Panc1 (cell line): Measurements from ENCODE around the gene STK11IP. TPM values are rescaled to one million over a fixed set of nuclear protein-coding genes. Genes with fewer than 3 reads are reported as not detected.

Experiments used
- ATAC-seq: fragments of 200-7000 bp; cut with Tn5 transposase; 2 replicates; pipeline ENCODE4 v1.9.1; 2020; ENCODE audit warnings: mild to moderate bottlenecking, moderate library complexity
- BruUV-seq: library from RNA; stranded (reverse); fragments of 400-500 nt; replicated peaks from 2 replicates; lab custom pipeline; 2021; lab: Mats Ljungman, UMichigan
- CTCF ChIA-PET: fragments of 300-600 bp; sonication (Branson Sonifier 250); formaldehyde crosslinking; loops from one replicate; lab custom pipeline; 2022; ENCODE audit warnings: antibody characterized with exemption; lab: Charles Lee
- POLR2A ChIA-PET: fragments of 300-600 bp; sonication (Branson Sonifier 250); formaldehyde crosslinking; loops from one replicate; lab custom pipeline; 2022; ENCODE audit warnings: antibody characterized with exemption; lab: Charles Lee
- DNase-seq: peaks from one replicate; pipeline ENCODE4 v3.0.0-alpha.2; 2010; ENCODE audit warnings: low read depth, low spot score
- H3K27ac ChIP-seq: 2 replicates; pipeline ENCODE4 v1.5.1; 2011; ENCODE audit warnings: mild to moderate bottlenecking, low read length, inconsistent platforms
- H3K27me3 ChIP-seq: fragments of 200-500 bp; sonication (Bioruptor generic); 2 replicates; pipeline ENCODE4 v1.6.0; 2014; ENCODE audit warnings: low read length, inconsistent platforms; ENCODE audit not compliant: control insufficient read depth, insufficient read depth
- H3K36me3 ChIP-seq: fragments of 200-500 bp; sonication (Bioruptor generic); 2 replicates; pipeline ENCODE4 v1.5.1; 2014; ENCODE audit warnings: inconsistent platforms, mild to moderate bottlenecking, low read length, moderate library complexity; ENCODE audit not compliant: control insufficient read depth, insufficient read depth
- H3K4me1 ChIP-seq: 2 replicates; pipeline ENCODE4 v1.5.1; 2011; ENCODE audit warnings: inconsistent platforms, mild to moderate bottlenecking, low read length, moderate library complexity; ENCODE audit not compliant: control insufficient read depth, insufficient read depth
- H3K4me3 ChIP-seq, 2 experiments: 2 replicates each; pipeline ENCODE4 v1.5.1; 2011 to 2012; ENCODE audit warnings: low read depth in 2 of 2, low read length in 2 of 2, mild to moderate bottlenecking in 2 of 2, inconsistent platforms in 1 of 2, moderate library complexity in 1 of 2
- H3K9me3 ChIP-seq: fragments of 200-500 bp; sonication (Bioruptor generic); 2 replicates; pipeline ENCODE4 v1.5.1; 2014; ENCODE audit warnings: low read depth, mild to moderate bottlenecking, inconsistent platforms, low read length, moderate library complexity; ENCODE audit not compliant: control insufficient read depth, insufficient read depth
- POLR2AphosphoS5 ChIP-seq: IDR thresholded peaks from 2 replicates; pipeline ENCODE4 v1.6.1; 2012; ENCODE audit warnings: mild to moderate bottlenecking, low read depth, low read length, moderate library complexity
- SIN3A ChIP-seq: IDR thresholded peaks from 2 replicates; pipeline ENCODE4 v1.6.1; 2012; ENCODE audit warnings: low read depth, mild to moderate bottlenecking, low read length, moderate library complexity, borderline replicate concordance; ENCODE audit not compliant: insufficient read depth
- TCF7L2 ChIP-seq: IDR thresholded peaks from 2 replicates; pipeline ENCODE4 v1.6.1; 2011; ENCODE audit warnings: mild to moderate bottlenecking, low read depth, low read length, inconsistent platforms
- in situ Hi-C: cut with HindIII; loops from 2 replicates; pipeline ENCODE4 v1.10.0; 2016; ENCODE audit warnings: low sequenced_read_pairs, low pct_unique_long_range_greater_than_20kb
- intact Hi-C: fragments of 100-400 bp; cut with micrococcal nuclease; formaldehyde crosslinking; loops from one replicate; pipeline ENCODE4 v1.10.0; 2022; ENCODE audit not compliant: unreplicated experiment
- total RNA-seq: library from RNA; stranded (reverse); gene quantifications from one replicate; pipeline ENCODE4 v1.2.1, GENCODE V29; 2021; ENCODE audit not compliant: unreplicated experiment
- TF ChIP-seq, protein P1 (sequence below): fragments of 450-650 bp; IDR thresholded peaks from 2 replicates; pipeline ENCODE4 v1.5.1; 2017; ENCODE audit warnings: mild to moderate bottlenecking
- TF ChIP-seq, protein P2 (sequence below), 2 experiments: IDR thresholded peaks; 2 replicates each; pipeline ENCODE4 v1.6.1; 2011 to 2012; ENCODE audit warnings: low read depth in 2 of 2, control low read depth in 1 of 2, low read length in 1 of 2, mild to moderate bottlenecking in 1 of 2, moderate library complexity in 1 of 2; ENCODE audit not compliant: insufficient read depth in 1 of 2

STK11IP gene
- total RNA-seq, 1 experiment from 2014 or later: 48.2 TPM

DNA sequence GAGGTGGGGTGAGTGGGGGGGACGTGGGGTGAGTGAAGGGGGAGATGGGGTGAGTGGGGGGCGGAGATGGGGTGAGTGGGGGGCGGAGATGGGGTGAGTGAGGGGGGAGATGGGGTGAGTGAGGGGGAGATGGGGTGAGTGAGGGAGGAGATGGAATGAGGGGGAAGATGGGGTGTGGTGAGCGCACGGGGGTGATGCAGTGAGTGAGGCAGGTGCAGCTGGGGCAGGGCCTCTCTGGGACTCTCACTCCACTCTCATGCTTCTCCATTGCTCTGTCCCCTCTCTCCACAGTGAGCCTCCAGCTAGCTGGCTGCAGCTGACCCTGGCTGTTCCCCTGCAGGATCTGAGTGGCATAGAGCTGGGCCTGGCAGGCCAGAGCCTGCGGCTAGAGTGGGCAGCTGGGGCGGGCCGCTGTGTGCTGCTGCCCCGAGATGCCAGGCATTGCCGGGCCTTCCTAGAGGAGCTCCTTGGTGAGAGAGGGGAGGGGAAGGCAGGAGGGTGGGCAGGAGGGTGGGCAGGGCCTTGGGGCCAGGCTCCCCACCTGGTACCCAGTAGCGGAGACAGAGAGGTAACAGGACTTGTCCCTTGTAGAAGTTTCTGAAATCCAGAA is 15.9 kb downstream of the STK11IP start:
- H3K4me3 ChIP-seq: no peak overlapping the region
- H3K4me1 ChIP-seq: no peaks in the 10 kb centered on the region
- no peak for TF ChIP-seq SIN3A
- TF ChIP-seq, protein P1, sequence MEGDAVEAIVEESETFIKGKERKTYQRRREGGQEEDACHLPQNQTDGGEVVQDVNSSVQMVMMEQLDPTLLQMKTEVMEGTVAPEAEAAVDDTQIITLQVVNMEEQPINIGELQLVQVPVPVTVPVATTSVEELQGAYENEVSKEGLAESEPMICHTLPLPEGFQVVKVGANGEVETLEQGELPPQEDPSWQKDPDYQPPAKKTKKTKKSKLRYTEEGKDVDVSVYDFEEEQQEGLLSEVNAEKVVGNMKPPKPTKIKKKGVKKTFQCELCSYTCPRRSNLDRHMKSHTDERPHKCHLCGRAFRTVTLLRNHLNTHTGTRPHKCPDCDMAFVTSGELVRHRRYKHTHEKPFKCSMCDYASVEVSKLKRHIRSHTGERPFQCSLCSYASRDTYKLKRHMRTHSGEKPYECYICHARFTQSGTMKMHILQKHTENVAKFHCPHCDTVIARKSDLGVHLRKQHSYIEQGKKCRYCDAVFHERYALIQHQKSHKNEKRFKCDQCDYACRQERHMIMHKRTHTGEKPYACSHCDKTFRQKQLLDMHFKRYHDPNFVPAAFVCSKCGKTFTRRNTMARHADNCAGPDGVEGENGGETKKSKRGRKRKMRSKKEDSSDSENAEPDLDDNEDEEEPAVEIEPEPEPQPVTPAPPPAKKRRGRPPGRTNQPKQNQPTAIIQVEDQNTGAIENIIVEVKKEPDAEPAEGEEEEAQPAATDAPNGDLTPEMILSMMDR: no peak
- no peak for TF ChIP-seq POLR2AphosphoS5
- TF ChIP-seq, protein P2, sequence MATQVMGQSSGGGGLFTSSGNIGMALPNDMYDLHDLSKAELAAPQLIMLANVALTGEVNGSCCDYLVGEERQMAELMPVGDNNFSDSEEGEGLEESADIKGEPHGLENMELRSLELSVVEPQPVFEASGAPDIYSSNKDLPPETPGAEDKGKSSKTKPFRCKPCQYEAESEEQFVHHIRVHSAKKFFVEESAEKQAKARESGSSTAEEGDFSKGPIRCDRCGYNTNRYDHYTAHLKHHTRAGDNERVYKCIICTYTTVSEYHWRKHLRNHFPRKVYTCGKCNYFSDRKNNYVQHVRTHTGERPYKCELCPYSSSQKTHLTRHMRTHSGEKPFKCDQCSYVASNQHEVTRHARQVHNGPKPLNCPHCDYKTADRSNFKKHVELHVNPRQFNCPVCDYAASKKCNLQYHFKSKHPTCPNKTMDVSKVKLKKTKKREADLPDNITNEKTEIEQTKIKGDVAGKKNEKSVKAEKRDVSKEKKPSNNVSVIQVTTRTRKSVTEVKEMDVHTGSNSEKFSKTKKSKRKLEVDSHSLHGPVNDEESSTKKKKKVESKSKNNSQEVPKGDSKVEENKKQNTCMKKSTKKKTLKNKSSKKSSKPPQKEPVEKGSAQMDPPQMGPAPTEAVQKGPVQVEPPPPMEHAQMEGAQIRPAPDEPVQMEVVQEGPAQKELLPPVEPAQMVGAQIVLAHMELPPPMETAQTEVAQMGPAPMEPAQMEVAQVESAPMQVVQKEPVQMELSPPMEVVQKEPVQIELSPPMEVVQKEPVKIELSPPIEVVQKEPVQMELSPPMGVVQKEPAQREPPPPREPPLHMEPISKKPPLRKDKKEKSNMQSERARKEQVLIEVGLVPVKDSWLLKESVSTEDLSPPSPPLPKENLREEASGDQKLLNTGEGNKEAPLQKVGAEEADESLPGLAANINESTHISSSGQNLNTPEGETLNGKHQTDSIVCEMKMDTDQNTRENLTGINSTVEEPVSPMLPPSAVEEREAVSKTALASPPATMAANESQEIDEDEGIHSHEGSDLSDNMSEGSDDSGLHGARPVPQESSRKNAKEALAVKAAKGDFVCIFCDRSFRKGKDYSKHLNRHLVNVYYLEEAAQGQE (IDR thresholded peaks at IDR 0.05; ENCODE audit: insufficient read depth in 1 of 2, low read depth in 2 of 2, low read length in 1 of 2): no peak
- no peak for TF ChIP-seq TCF7L2
- DNase-seq (no peak), ATAC-seq (no peak)
- no peaks in the 10 kb centered on the region for H3K9me3 ChIP-seq
- ChIA-PET CTCF (no interaction called here), POLR2A (no interaction called here)
- in situ Hi-C loops (no loop called here), intact Hi-C loops (no loop called here)
- no peaks in the 10 kb centered on the region for H3K27me3 ChIP-seq
- H3K36me3 ChIP-seq: no peaks in the 10 kb centered on the region
- BruUV-seq: no TSS peak
- no peak overlapping the region for H3K27ac ChIP-seq

DNA sequence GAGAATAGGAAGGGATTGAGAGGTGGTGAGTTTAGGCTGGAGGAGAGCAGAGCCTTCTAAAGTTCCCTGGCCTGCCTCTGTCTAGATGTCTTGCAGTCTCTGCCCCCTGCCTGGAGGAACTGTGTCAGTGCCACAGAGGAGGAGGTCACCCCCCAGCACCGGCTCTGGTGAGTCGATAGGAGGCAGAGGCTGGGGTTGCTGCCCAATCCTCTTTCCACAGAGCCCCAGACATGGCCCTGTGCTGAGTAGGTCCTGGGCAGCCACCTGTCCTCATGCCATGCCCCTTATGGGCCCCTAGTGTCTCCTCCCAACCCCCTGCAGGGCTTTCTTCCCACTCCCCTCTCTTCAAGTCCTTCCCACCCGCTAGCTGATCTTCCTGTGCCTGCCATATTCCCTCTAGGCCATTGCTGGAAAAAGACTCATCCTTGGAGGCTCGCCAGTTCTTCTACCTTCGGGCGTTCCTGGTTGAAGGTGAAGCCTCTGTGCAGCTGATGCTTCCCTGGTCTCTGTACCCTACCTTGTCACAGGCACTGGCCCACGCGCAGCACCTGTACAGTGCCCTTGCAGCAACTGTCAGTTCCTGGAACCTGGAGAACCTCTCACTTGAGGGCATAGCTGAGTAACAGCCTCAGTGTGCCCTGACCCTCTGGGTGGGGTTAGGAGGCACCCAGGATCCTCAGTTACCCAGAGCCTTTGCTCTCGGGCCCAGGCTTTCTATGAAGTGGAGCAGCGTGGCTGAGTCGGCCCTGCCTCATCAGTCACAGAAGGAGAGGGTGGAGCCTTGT is 16.6 kb downstream of the STK11IP start:
- no peaks in the 10 kb centered on the region for H3K36me3 ChIP-seq
- ChIA-PET CTCF (no interaction called here), POLR2A (no interaction called here)
- ATAC-seq (peak; percentile 9; the same call in 1 of the 2 replicates), DNase-seq (no peak)
- TF ChIP-seq, protein P2 (IDR thresholded peaks at IDR 0.05; ENCODE audit: insufficient read depth in 1 of 2, low read depth in 2 of 2, low read length in 1 of 2): no peak
- TF ChIP-seq, protein P1: no peak
- no peak for TF ChIP-seq TCF7L2
- TF ChIP-seq SIN3A: no peak
- TF ChIP-seq POLR2AphosphoS5: no peak
- H3K27ac ChIP-seq: no peak overlapping the region
- no peaks in the 10 kb centered on the region for H3K4me1 ChIP-seq
- no TSS peak for BruUV-seq
- no peak overlapping the region for H3K4me3 ChIP-seq
- intact Hi-C loops: no loop called here
- H3K27me3 ChIP-seq: no peaks in the 10 kb centered on the region
- in situ Hi-C loops: no loop called here
- no peaks in the 10 kb centered on the region for H3K9me3 ChIP-seq
